H1 (cell line): Measurements from ENCODE around the gene FUT4. TPM values are rescaled to one million over a fixed set of nuclear protein-coding genes. Genes with fewer than 3 reads are reported as not detected.

Source experiments
- CTCF ChIA-PET: fragments of 300-600 bp; sonication (Branson Sonifier 250); formaldehyde crosslinking; loops from one replicate; lab custom pipeline; 2021; ENCODE audit not compliant: partially characterized antibody; lab: Charles Lee
- POLR2A ChIA-PET: fragments of 300-600 bp; sonication (Branson Sonifier 250); formaldehyde crosslinking; loops from one replicate; lab custom pipeline; 2021; ENCODE audit warnings: inconsistent platforms; ENCODE audit not compliant: partially characterized antibody; lab: Charles Lee
- DNase-seq, 2 experiments: peaks; one replicate each; pipeline versions ENCODE4 v3.0.0 to v3.0.0-alpha.2; 2010 to 2022; ENCODE audit warnings: low spot score in 2 of 2, low read depth in 1 of 2, mixed read lengths in 1 of 2
- FAIRE-seq: peaks from 2 replicates; lab custom pipeline; 2011; peaks lifted over from hg19 to GRCh38; lab: Jason Lieb, UNC
- H2AFZ ChIP-seq: 2 replicates; pipeline ENCODE4 v1.8.1; 2012; ENCODE audit warnings: low read length, inconsistent platforms
- H2AK5ac ChIP-seq: 2 replicates; pipeline ENCODE4 v1.6.1; 2013; ENCODE audit warnings: low read depth, low read length
- H2BK120ac ChIP-seq: replicated peaks from 2 replicates; pipeline ENCODE3; 2013; ENCODE audit warnings: low read depth, low read length, inconsistent platforms
- H2BK12ac ChIP-seq: 2 replicates; pipeline ENCODE4 v1.6.1; 2013; ENCODE audit warnings: low read depth, low read length
- H2BK15ac ChIP-seq: 2 replicates; pipeline ENCODE4 v1.6.1; 2013; ENCODE audit warnings: low read length
- H2BK20ac ChIP-seq: 2 replicates; pipeline ENCODE4 v1.6.1; 2013; ENCODE audit warnings: low read length
- H2BK5ac ChIP-seq: 2 replicates; pipeline ENCODE4 v1.6.1; 2013; ENCODE audit warnings: low read depth, low read length
- H3K14ac ChIP-seq: 2 replicates; pipeline ENCODE4 v1.6.1; 2013; ENCODE audit warnings: inconsistent platforms; ENCODE audit not compliant: insufficient read length
- H3K18ac ChIP-seq: 2 replicates; pipeline ENCODE4 v1.6.1; 2013; ENCODE audit warnings: low read length; ENCODE audit errors: extremely low read depth
- H3K23ac ChIP-seq: 2 replicates; pipeline ENCODE4 v1.6.1; 2013; ENCODE audit warnings: inconsistent platforms; ENCODE audit not compliant: insufficient read length
- H3K23me2 ChIP-seq: 2 replicates; pipeline ENCODE4 v1.6.1; 2013; ENCODE audit warnings: low read depth, low read length
- H3K27ac ChIP-seq: 2 replicates; pipeline ENCODE4 v1.6.1; 2011; ENCODE audit warnings: low read depth, low read length, inconsistent platforms
- H3K27me3 ChIP-seq, 4 experiments: replicated peaks in 1 of 4; 1 replicate in 1 of 4; 2 replicates in 3 of 4; pipeline versions ENCODE4 v1.6.1 to v1.8.1; 2011 to 2013; ENCODE audit warnings: low read length in 3 of 4, mild to moderate bottlenecking in 3 of 4, inconsistent platforms in 2 of 4, mixed read lengths in 2 of 4, moderate library complexity in 1 of 4; ENCODE audit not compliant: control insufficient read depth in 3 of 4, insufficient read depth in 3 of 4; ENCODE audit errors: extremely low read depth in 1 of 4
- H3K36me3 ChIP-seq, 4 experiments: 2 replicates each; pipeline versions ENCODE4 v1.6.1 to v1.8.1; 2011 to 2013; ENCODE audit warnings: mild to moderate bottlenecking in 4 of 4, low read length in 3 of 4, moderate library complexity in 2 of 4, control low read depth in 1 of 4, inconsistent platforms in 1 of 4; ENCODE audit not compliant: insufficient read depth in 4 of 4, control insufficient read depth in 2 of 4
- H3K4ac ChIP-seq: replicated peaks from 2 replicates; pipeline ENCODE3; 2013; ENCODE audit warnings: low read length, low read depth, mixed read lengths, inconsistent platforms; ENCODE audit not compliant: insufficient read length
- H3K4me1 ChIP-seq, 4 experiments: replicated peaks in 1 of 4; 1 replicate in 1 of 4; 2 replicates in 3 of 4; pipeline versions ENCODE4 v1.6.1 to v1.8.1; 2011 to 2013; ENCODE audit warnings: low read length in 3 of 4, inconsistent platforms in 2 of 4, mixed read lengths in 1 of 4; ENCODE audit not compliant: insufficient read depth in 4 of 4, control insufficient read depth in 3 of 4
- H3K4me2 ChIP-seq, 2 experiments: 2 replicates each; pipeline versions ENCODE4 v1.6.1 to v1.8.1; 2011 to 2013; ENCODE audit warnings: low read depth in 2 of 2, low read length in 2 of 2, control low read depth in 1 of 2, inconsistent platforms in 1 of 2, mild to moderate bottlenecking in 1 of 2; ENCODE audit not compliant: insufficient read depth in 1 of 2
- H3K4me3 ChIP-seq, 4 experiments: fragments of 200-600, 300-600 bp in 1 of 4; sonication (generic), shearing (Covaris generic), sonication (Bioruptor Twin) in 1 of 4; 2 replicates each; pipeline versions ENCODE4 v1.5.1 to v1.8.1; 2011 to 2016; ENCODE audit warnings: low read length in 4 of 4, low read depth in 3 of 4, control low read depth in 2 of 4, inconsistent platforms in 2 of 4, mild to moderate bottlenecking in 2 of 4, mixed read lengths in 1 of 4, moderate library complexity in 1 of 4; ENCODE audit not compliant: insufficient read depth in 2 of 4; ENCODE audit errors: extremely low read depth in 1 of 4
- H3K56ac ChIP-seq: replicated peaks from 2 replicates; pipeline ENCODE3; 2013; ENCODE audit warnings: low read depth, mild to moderate bottlenecking, mixed read lengths, low read length, inconsistent platforms; ENCODE audit not compliant: insufficient read length
- H3K79me1 ChIP-seq: 2 replicates; pipeline ENCODE4 v1.6.1; 2013; ENCODE audit warnings: low read depth, low read length, control low read depth
- H3K79me2 ChIP-seq, 2 experiments: 2 replicates each; pipeline versions ENCODE4 v1.6.1 to v1.8.1; 2012 to 2013; ENCODE audit warnings: low read length in 2 of 2, mild to moderate bottlenecking in 2 of 2, inconsistent platforms in 1 of 2; ENCODE audit not compliant: insufficient read depth in 2 of 2, control insufficient read depth in 1 of 2
- H3K9ac ChIP-seq, 4 experiments: replicated peaks in 1 of 4; 1 replicate in 1 of 4; 2 replicates in 3 of 4; pipeline versions ENCODE4 v1.6.1 to v1.8.1; 2011 to 2013; ENCODE audit warnings: low read depth in 3 of 4, low read length in 3 of 4, control low read depth in 2 of 4, mild to moderate bottlenecking in 2 of 4, moderate library complexity in 2 of 4, inconsistent platforms in 1 of 4; ENCODE audit errors: extremely low read depth in 1 of 4
- H3K9me3 ChIP-seq, 2 experiments: 2 replicates each; pipeline versions ENCODE4 v1.6.1 to v1.8.1; 2012 to 2013; ENCODE audit warnings: mild to moderate bottlenecking in 2 of 2, moderate library complexity in 2 of 2, control low read depth in 1 of 2, inconsistent platforms in 1 of 2, low read depth in 1 of 2, low read length in 1 of 2, mixed read lengths in 1 of 2; ENCODE audit not compliant: insufficient read depth in 2 of 2
- H4K20me1 ChIP-seq, 2 experiments: replicated peaks in 1 of 2; 2 replicates each; pipeline versions ENCODE3 to v1.8.1; 2011 to 2013; ENCODE audit warnings: inconsistent platforms in 2 of 2, low read length in 2 of 2, mild to moderate bottlenecking in 1 of 2; ENCODE audit not compliant: insufficient read depth in 2 of 2, control insufficient read depth in 1 of 2
- H4K5ac ChIP-seq: 2 replicates; pipeline ENCODE4 v1.6.1; 2013; ENCODE audit warnings: low read length, low read depth, mixed read lengths, inconsistent platforms; ENCODE audit not compliant: insufficient read length
- H4K8ac ChIP-seq: 2 replicates; pipeline ENCODE4 v1.8.0; 2013; ENCODE audit warnings: mild to moderate bottlenecking, moderate library complexity, low read length, inconsistent platforms; ENCODE audit not compliant: insufficient read depth; ENCODE audit errors: extremely low read depth
- H4K91ac ChIP-seq: replicated peaks from 2 replicates; pipeline ENCODE3; 2013; ENCODE audit warnings: low read length, mixed read lengths, inconsistent platforms; ENCODE audit not compliant: insufficient read length
- EP300 ChIP-seq, 2 experiments: IDR thresholded peaks; 1 replicate in 1 of 2; 2 replicates in 1 of 2; pipeline ENCODE4 v1.6.1; 2011 to 2012; ENCODE audit warnings: low read depth in 2 of 2, low read length in 2 of 2, mild to moderate bottlenecking in 2 of 2, borderline replicate concordance in 1 of 2, inconsistent platforms in 1 of 2, moderate library complexity in 1 of 2
- FOSL1 ChIP-seq: IDR thresholded peaks from 2 replicates; pipeline ENCODE4 v1.6.1; 2011; ENCODE audit warnings: mild to moderate bottlenecking, low read depth, low read length, moderate library complexity; ENCODE audit not compliant: insufficient read depth
- HDAC6 ChIP-seq: IDR thresholded peaks from one replicate; pipeline ENCODE4 v1.7.1; 2012; ENCODE audit warnings: low read depth, mild to moderate bottlenecking, inconsistent platforms, low read length, moderate library complexity
- RAD21 ChIP-seq, 2 experiments: IDR thresholded peaks in 1 of 2; conservative IDR thresholded peaks in 1 of 2; 2 replicates each; pipeline ENCODE4 v1.6.1; 2011; ENCODE audit warnings: low read depth in 2 of 2, low read length in 2 of 2, improper control_type of control experiment in 1 of 2, inconsistent platforms in 1 of 2, mild to moderate bottlenecking in 1 of 2, moderate library complexity in 1 of 2
- RXRA ChIP-seq: IDR thresholded peaks from 2 replicates; pipeline ENCODE4 v1.6.1; 2011; ENCODE audit warnings: low read depth, mild to moderate bottlenecking, low read length, moderate library complexity; ENCODE audit not compliant: insufficient read depth
- SIRT6 ChIP-seq: IDR thresholded peaks from one replicate; pipeline ENCODE4 v1.7.1; 2012; ENCODE audit warnings: low read length, inconsistent platforms
- WGBS, 2 experiments: shearing (Covaris generic) in 1 of 2; methylation state at CpG; one replicate each; pipeline versions ENCODE4 v1.1.6 to v1.1.7; 2013 to 2015; ENCODE audit warnings: low lambda C conversion rate in 2 of 2, mixed read lengths in 2 of 2, inconsistent platforms in 1 of 2, low coverage in 1 of 2, missing lambda C conversion rate in 1 of 2; ENCODE audit not compliant: insufficient replicate concordance in 2 of 2, insufficient coverage in 1 of 2, insufficient read length in 1 of 2; ENCODE audit errors: extremely low coverage in 1 of 2, missing lambda C conversion rate in 1 of 2; 5-methylcytosine and 5-hydroxymethylcytosine counted together
- polyA plus RNA-seq, 7 experiments: library from polyadenylated mRNA; depleted of rRNA in 3 of 7; stranded (reverse) in 5 of 7; unstranded in 2 of 7; fragments of >200 nt in 5 of 7; fragments of 200-250 nt in 2 of 7; gene quantifications; 1 replicate in 5 of 7; 2 replicates in 1 of 7; 4 replicates in 1 of 7; pipeline versions ENCODE4 v1.2.1 to v1.2.3, GENCODE V29; 2011 to 2013; ENCODE audit warnings: missing spikeins in 2 of 7, mixed read lengths in 2 of 7
- total RNA-seq: library from RNA; stranded (reverse); fragmentation: NEBNext Ultra II Directional; extraction: Animal tissue kit (Norgen Biotek cat#: 25700); gene quantifications from 2 replicates; pipeline ENCODE4 v1.2.1, GENCODE V29; 2021

FUT4 gene
- total and polyA plus RNA-seq, 2 of the 8 experiments (the other 6 are each of a cell fraction or from before 2014, with no cell fraction given), result 2.6 to 8.0 TPM

DNA sequence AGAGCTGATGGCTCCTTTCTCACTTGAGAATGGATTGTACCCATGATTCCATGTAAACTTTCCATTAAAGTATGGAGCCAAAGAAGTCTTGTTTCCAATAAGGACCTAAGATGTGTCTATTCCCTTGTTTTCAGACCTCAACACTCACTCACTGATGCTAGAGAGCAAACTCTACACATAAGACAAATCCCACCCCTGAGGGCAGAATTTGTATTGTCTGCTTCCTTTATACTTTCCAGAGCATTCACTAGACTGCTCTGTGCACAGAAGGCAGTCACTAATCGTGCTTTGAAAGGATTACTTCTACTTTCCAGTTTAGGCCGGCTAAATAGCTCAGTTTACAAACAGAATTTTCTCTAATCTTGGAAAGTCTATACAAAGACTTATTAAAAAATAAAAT lies 43.5 kb upstream of the FUT4 start:
- Histone ChIP-seq H3K23ac (no peak overlapping the region), H3K4me3 (no peak overlapping the region), H3K9ac (no peak overlapping the region), H2BK20ac (no peak overlapping the region), H3K79me1 (no peaks in the 10 kb centered on the region), H2BK120ac (no peak overlapping the region), H2BK12ac (no peak overlapping the region), H3K27ac (no peak overlapping the region), H3K36me3 (peaks cover 2 to 31% (median 5%) of the 10 kb centered on the region in 4 experiments; a peak in 6 of 8 replicates), H4K20me1 (no peaks in the 10 kb centered on the region), H2BK5ac (no peak overlapping the region), H3K4me1 (no peaks in the 10 kb centered on the region), H3K9me3 (no peaks in the 10 kb centered on the region), H4K8ac (no peak overlapping the region), H3K14ac (no peak overlapping the region), H3K27me3 (no peaks in the 10 kb centered on the region), H2BK15ac (no peak overlapping the region), H3K79me2 (0 out of 4 replicates have a peak, but pooled peaks cover 0 to under 1% of the 10 kb centered on the region in 2 experiments), H3K18ac (no peak overlapping the region), H3K4ac (no peak overlapping the region), H3K23me2 (no peaks in the 10 kb centered on the region), H4K91ac (no peak overlapping the region), H2AK5ac (no peak overlapping the region), H3K56ac (no peak overlapping the region), H4K5ac (no peak overlapping the region), H2AFZ (no peak overlapping the region), H3K4me2 (no peak overlapping the region)
- TF ChIP-seq RAD21 (IDR thresholded peaks at IDR 0.05 in 1 of 2, conservative IDR thresholded peaks at IDR 0.05 in 1 of 2; ENCODE audit: low read depth in 2 of 2, low read length in 2 of 2) (no peak), EP300 (IDR thresholded peaks at IDR 0.05; ENCODE audit: borderline replicate concordance in 1 of 2, low read depth in 2 of 2, low read length in 2 of 2) (no peak), HDAC6 (no peak), SIRT6 (no peak), FOSL1 (no peak), RXRA (no peak)
- 89% methylated on average over 2 of the region's 2 CpGs; no CpG with 5 or more reads in 1 of the 2 experiments for WGBS, 2 experiments
- POLR2A ChIA-PET, result no interaction called here
- no peak for DNase-seq
- CTCF ChIA-PET, result interaction anchor here (1.2 kb wide), 1 partner anchor 67 kb away, joined by 3 read pairs; no protein-coding TSS in a partner anchor
- FAIRE-seq, result no peak
